ENCODE results near the gene MED22. TPM values are rescaled to one million over a fixed set of nuclear protein-coding genes. Genes with fewer than 3 reads are reported as not detected.

Gene MED22
- total RNA-seq, 1 donor from 2014 or later: 32.9 TPM

DNA sequence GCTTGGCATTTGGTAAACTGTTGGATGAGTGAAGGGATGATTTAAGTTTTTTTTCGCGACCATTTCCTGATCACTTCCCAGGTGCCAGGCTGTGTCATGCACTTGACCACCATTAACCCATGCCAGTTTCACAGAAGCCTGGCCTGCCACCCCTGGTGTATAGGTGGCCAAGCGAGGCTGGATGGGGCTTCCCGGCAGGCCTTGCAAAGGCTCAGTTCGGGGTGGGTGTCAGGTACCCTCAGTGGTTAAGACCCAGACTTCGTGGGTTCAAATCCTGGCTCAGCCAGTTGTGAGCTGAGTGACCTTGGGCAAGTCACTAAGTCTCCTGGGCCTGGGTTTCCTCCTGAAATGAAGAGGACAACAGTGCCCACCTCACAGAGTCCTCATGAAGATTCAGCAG is 2.3 kb downstream of the MED22 start:
- TF ChIP-seq, protein P1, sequence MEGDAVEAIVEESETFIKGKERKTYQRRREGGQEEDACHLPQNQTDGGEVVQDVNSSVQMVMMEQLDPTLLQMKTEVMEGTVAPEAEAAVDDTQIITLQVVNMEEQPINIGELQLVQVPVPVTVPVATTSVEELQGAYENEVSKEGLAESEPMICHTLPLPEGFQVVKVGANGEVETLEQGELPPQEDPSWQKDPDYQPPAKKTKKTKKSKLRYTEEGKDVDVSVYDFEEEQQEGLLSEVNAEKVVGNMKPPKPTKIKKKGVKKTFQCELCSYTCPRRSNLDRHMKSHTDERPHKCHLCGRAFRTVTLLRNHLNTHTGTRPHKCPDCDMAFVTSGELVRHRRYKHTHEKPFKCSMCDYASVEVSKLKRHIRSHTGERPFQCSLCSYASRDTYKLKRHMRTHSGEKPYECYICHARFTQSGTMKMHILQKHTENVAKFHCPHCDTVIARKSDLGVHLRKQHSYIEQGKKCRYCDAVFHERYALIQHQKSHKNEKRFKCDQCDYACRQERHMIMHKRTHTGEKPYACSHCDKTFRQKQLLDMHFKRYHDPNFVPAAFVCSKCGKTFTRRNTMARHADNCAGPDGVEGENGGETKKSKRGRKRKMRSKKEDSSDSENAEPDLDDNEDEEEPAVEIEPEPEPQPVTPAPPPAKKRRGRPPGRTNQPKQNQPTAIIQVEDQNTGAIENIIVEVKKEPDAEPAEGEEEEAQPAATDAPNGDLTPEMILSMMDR (IDR thresholded peaks at IDR 0.05): no peak
- TF ChIP-seq POLR2AphosphoS5 (IDR thresholded peaks at IDR 0.05; ENCODE audit: insufficient read depth in 1 of 2, low read depth in 1 of 2) (no peak), POLR2A (IDR thresholded peaks at IDR 0.05) (no peak)
- H3K4me1 ChIP-seq: peaks cover 31% of the 10 kb centered on the region
- H3K27me3 ChIP-seq: no peaks in the 10 kb centered on the region
- H3K4me3 ChIP-seq: no peak overlapping the region
- no peaks in the 10 kb centered on the region for H3K9me3 ChIP-seq
- H3K27ac ChIP-seq: no peak overlapping the region
- H3K36me3 ChIP-seq: peaks cover 0 to 64% of the 10 kb centered on the region in 2 donors
- DNase-seq (ENCODE audit: extremely low spot score in 2 of 2): no peak
- intact Hi-C loops (cut with DNase I): no loop called here

DNA sequence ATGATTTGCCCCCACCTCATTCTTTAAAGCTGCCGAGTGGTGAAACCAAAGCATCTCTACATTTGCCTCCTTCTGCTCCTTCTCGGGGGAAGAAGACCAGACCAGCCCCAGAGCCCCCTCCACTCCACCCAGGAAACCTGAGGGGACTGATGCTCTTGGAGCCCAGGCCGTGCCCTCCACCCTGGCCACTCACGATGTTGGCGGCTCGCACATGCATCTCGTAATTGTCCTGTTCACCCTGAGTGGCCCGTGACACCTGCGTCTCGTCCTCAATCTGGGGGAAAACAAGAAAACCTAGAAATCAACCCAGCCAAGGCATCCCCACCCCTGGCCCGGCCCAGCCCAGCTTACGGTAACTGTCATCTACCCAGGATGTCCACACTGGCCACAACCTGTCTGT is 3.0 kb downstream of the MED22 start:
- Histone ChIP-seq H3K27ac (no peak overlapping the region), H3K36me3 (peaks cover 0 to 64% of the 10 kb centered on the region in 2 donors), H3K9me3 (no peaks in the 10 kb centered on the region), H3K27me3 (no peaks in the 10 kb centered on the region), H3K4me1 (peaks cover 31% of the 10 kb centered on the region), H3K4me3 (no peak overlapping the region)
- DNase-seq (ENCODE audit: extremely low spot score in 2 of 2): no peak
- no peak for TF ChIP-seq POLR2AphosphoS5 (IDR thresholded peaks at IDR 0.05; ENCODE audit: insufficient read depth in 1 of 2, low read depth in 1 of 2)
- no peak for TF ChIP-seq POLR2A (IDR thresholded peaks at IDR 0.05)
- TF ChIP-seq, protein P1 (IDR thresholded peaks at IDR 0.05): no peak
- intact Hi-C loops (cut with DNase I): no loop called here

DNA sequence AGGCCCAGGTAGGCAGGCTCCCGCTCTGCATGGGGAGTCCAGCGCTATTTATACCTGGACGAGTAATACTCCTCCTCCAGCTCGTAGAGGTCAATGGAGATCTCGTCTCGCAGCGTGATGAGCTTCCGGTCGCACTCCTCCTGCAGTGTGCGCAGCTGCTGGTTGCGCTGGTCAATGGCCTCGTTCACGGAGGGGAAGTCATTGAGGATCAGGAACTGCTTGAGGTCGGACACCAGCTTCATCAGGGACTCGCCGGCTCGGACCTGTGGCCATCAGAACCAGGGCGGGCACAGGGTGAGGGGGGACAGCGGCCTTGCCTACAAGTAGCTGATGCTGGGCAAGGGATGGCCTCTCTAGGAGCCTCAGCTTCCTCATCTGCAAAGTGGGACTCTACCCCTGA is 3.9 kb downstream of the MED22 start:
- H3K4me3 ChIP-seq: no peak overlapping the region
- TF ChIP-seq, protein P1 (IDR thresholded peaks at IDR 0.05): no peak
- no peak for TF ChIP-seq POLR2A (IDR thresholded peaks at IDR 0.05)
- no peak for TF ChIP-seq POLR2AphosphoS5 (IDR thresholded peaks at IDR 0.05; ENCODE audit: insufficient read depth in 1 of 2, low read depth in 1 of 2)
- H3K4me1 ChIP-seq: peaks cover 22% of the 10 kb centered on the region
- DNase-seq (ENCODE audit: extremely low spot score in 2 of 2): no peak
- intact Hi-C loops (cut with DNase I): no loop called here
- H3K27ac ChIP-seq: no peak overlapping the region
- peaks cover 0 to 60% of the 10 kb centered on the region in 2 donors for H3K36me3 ChIP-seq
- H3K9me3 ChIP-seq: no peaks in the 10 kb centered on the region
- H3K27me3 ChIP-seq: no peaks in the 10 kb centered on the region

DNA sequence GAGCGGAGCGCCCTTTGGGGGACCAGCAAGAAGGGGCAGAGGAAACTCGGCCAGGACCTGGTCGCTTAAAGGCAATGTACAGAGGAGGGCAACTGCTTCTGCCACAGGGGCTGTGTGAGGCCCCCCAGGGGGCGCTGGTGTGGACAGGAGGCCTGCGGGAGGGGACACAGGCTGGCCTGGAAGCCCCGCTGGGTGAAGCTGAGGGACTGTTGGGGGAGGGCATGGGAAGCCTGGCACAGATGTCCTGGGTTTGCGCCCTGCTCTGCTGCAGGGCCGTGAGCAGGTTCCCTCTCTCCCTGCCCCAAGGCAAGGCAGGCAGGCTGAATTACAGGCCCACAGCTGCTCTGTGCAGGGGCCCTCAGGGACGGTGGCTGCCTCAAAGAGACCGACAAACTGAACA is 5.4 kb downstream of the MED22 start:
- H3K27me3 ChIP-seq: no peaks in the 10 kb centered on the region
- H3K9me3 ChIP-seq: no peaks in the 10 kb centered on the region
- peaks cover 16% of the 10 kb centered on the region for H3K4me1 ChIP-seq
- no peak overlapping the region for H3K4me3 ChIP-seq
- intact Hi-C loops (cut with DNase I): no loop called here
- H3K36me3 ChIP-seq: peaks cover 0 to 59% of the 10 kb centered on the region in 2 donors
- DNase-seq (ENCODE audit: extremely low spot score in 2 of 2): no peak
- no peak overlapping the region for H3K27ac ChIP-seq
- TF ChIP-seq POLR2AphosphoS5 (IDR thresholded peaks at IDR 0.05; ENCODE audit: insufficient read depth in 1 of 2, low read depth in 1 of 2): no peak
- TF ChIP-seq, protein P1 (IDR thresholded peaks at IDR 0.05): no peak

DNA sequence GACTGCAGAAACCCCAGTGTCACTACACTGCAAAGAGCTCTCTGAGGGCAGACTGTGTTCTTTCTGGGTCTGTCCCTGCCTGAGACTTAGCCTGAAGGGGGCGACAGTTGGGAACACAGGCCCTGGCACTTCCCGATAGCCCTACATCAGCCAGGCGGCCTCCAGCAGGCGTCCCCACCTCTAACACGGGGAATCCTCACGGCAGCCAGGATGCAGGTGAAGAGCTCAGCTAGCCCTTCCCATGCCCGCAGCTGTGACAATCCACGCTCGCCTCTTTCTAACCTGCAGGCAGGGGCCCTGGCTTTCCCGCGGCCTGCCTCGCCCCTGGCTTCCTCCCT is 5.9 kb downstream of the MED22 start:
- no peaks in the 10 kb centered on the region for H3K9me3 ChIP-seq
- TF ChIP-seq POLR2A (IDR thresholded peaks at IDR 0.05) (no peak), POLR2AphosphoS5 (IDR thresholded peaks at IDR 0.05; ENCODE audit: insufficient read depth in 1 of 2, low read depth in 1 of 2) (no peak)
- TF ChIP-seq, protein P1 (IDR thresholded peaks at IDR 0.05): no peak
- H3K4me3 ChIP-seq: no peak overlapping the region
- no peaks in the 10 kb centered on the region for H3K27me3 ChIP-seq
- peaks cover 15% of the 10 kb centered on the region for H3K4me1 ChIP-seq
- no peak overlapping the region for H3K27ac ChIP-seq
- peaks cover 0 to 59% of the 10 kb centered on the region in 2 donors for H3K36me3 ChIP-seq
- DNase-seq (ENCODE audit: extremely low spot score in 2 of 2): no peak
- intact Hi-C loops (cut with DNase I): no loop called here
